SK-N-SH (cell line): ENCODE data around the gene SV2C. TPM values are rescaled to one million over a fixed set of nuclear protein-coding genes. Genes with fewer than 3 reads are reported as not detected.

Source experiments
- CTCF ChIA-PET: fragments of 300-600, 350-600 bp; formaldehyde crosslinking; extraction: SDS; loops from one replicate; lab custom pipeline; 2021; lab: Yijun Ruan, JAX
- POLR2A ChIA-PET: fragments of 350-600 bp; sonication (Branson Sonifier 250); formaldehyde crosslinking; extraction: SDS; loops from one replicate; lab custom pipeline; 2020; ENCODE audit warnings: antibody characterized with exemption, inconsistent platforms; lab: Yijun Ruan, JAX
- DNase-seq: peaks from one replicate; pipeline ENCODE4 v3.0.0; 2012
- H2AFZ ChIP-seq: fragments of 200-600 bp; sonication (generic); 2 replicates; pipeline ENCODE4 v1.8.1; 2016; ENCODE audit warnings: antibody characterized with exemption, mild to moderate bottlenecking, low read depth
- H3F3A ChIP-seq: fragments of 200-600 bp; sonication (generic); replicated peaks from 2 replicates; pipeline ENCODE3; 2016; ENCODE audit warnings: antibody characterized with exemption, mild to moderate bottlenecking; ENCODE audit not compliant: insufficient read depth
- H3K27ac ChIP-seq, 2 experiments: fragments of 200-500 bp in 1 of 2; fragments of 200-600 bp in 1 of 2; sonication (Bioruptor generic) in 1 of 2; sonication (generic), shearing (Covaris generic) in 1 of 2; 2 replicates each; pipeline versions ENCODE4 v1.5.1 to v1.6.1; 2014 to 2016; ENCODE audit warnings: low read depth in 2 of 2, inconsistent platforms in 1 of 2, low read length in 1 of 2, mild to moderate bottlenecking in 1 of 2, mixed read lengths in 1 of 2
- H3K27me3 ChIP-seq: fragments of 200-600 bp; sonication (generic), shearing (Covaris generic); 2 replicates; pipeline ENCODE4 v1.6.1; 2016; ENCODE audit warnings: mixed run types; ENCODE audit not compliant: insufficient read depth
- H3K36me3 ChIP-seq, 2 experiments: fragments of 200-500 bp in 1 of 2; fragments of 200-600 bp in 1 of 2; sonication (Bioruptor generic) in 1 of 2; sonication (generic) in 1 of 2; replicated peaks in 1 of 2; 2 replicates each; pipeline versions ENCODE3 to v1.5.1; 2014 to 2016; ENCODE audit warnings: low read length in 1 of 2, mild to moderate bottlenecking in 1 of 2; ENCODE audit not compliant: insufficient read depth in 2 of 2, control insufficient read depth in 1 of 2
- H3K4me1 ChIP-seq, 2 experiments: fragments of 200-500 bp in 1 of 2; fragments of 200-600 bp in 1 of 2; sonication (Bioruptor generic) in 1 of 2; sonication (generic), shearing (Covaris generic) in 1 of 2; 2 replicates each; pipeline versions ENCODE4 v1.5.1 to v1.6.1; 2014 to 2016; ENCODE audit warnings: low read depth in 1 of 2, low read length in 1 of 2, mixed run types in 1 of 2; ENCODE audit not compliant: insufficient read depth in 2 of 2, control insufficient read depth in 1 of 2
- H3K4me2 ChIP-seq: fragments of 200-600 bp; sonication (generic), shearing (Covaris generic); 2 replicates; pipeline ENCODE4 v1.6.1; 2017; ENCODE audit warnings: mixed run types
- H3K4me3 ChIP-seq, 2 experiments: fragments of 200-500 bp in 1 of 2; fragments of 200-600 bp in 1 of 2; sonication (Bioruptor generic) in 1 of 2; sonication (generic), shearing (Covaris generic) in 1 of 2; 2 replicates each; pipeline versions ENCODE4 v1.5.1 to v1.8.1; 2014 to 2016; ENCODE audit warnings: low read depth in 2 of 2, inconsistent platforms in 1 of 2, low read length in 1 of 2, mild to moderate bottlenecking in 1 of 2, mixed read lengths in 1 of 2, moderate library complexity in 1 of 2
- H3K79me2 ChIP-seq: fragments of 200-600 bp; sonication (generic); 2 replicates; pipeline ENCODE4 v1.8.1; 2017; ENCODE audit warnings: mild to moderate bottlenecking; ENCODE audit not compliant: insufficient read depth
- H3K9ac ChIP-seq: fragments of 200-600 bp; sonication (generic); 2 replicates; pipeline ENCODE4 v1.6.1; 2017; ENCODE audit warnings: mixed run types
- H3K9me2 ChIP-seq: fragments of 200-600 bp; sonication (generic); 2 replicates; pipeline ENCODE4 v1.6.1; 2017; ENCODE audit warnings: mixed run types
- H3K9me3 ChIP-seq: fragments of 200-600 bp; sonication (generic); 2 replicates; pipeline ENCODE4 v1.6.1; 2017; ENCODE audit warnings: mixed run types, mild to moderate bottlenecking, moderate library complexity
- H4K20me1 ChIP-seq: fragments of 200-600 bp; sonication (generic); 2 replicates; pipeline ENCODE4 v1.6.1; 2017; ENCODE audit warnings: mild to moderate bottlenecking, mixed run types; ENCODE audit not compliant: insufficient read depth
- FOSL2 ChIP-seq: IDR thresholded peaks from 2 replicates; pipeline ENCODE4 v1.4.0; 2012; ENCODE audit warnings: low read depth, mild to moderate bottlenecking, moderate library complexity, borderline replicate concordance
- FOXJ3 ChIP-seq: sonication (generic); formaldehyde crosslinking; IDR thresholded peaks from 2 replicates; pipeline ENCODE4 v1.5.1; 2020; ENCODE audit warnings: mild to moderate bottlenecking, missing genetic modification reagents
- GATA2 ChIP-seq: sonication (generic); formaldehyde crosslinking; IDR thresholded peaks from 2 replicates; pipeline ENCODE4 v1.5.0; 2020; ENCODE audit warnings: mild to moderate bottlenecking, missing genetic modification reagents
- IRF3 ChIP-seq: fragments of 150-350 bp; IDR thresholded peaks from 2 replicates; pipeline ENCODE4 v1.6.1; 2016; ENCODE audit warnings: mild to moderate bottlenecking, low read depth, low read length
- MAX ChIP-seq: IDR thresholded peaks from 2 replicates; pipeline ENCODE4 v1.4.0; 2012; ENCODE audit warnings: low read depth
- NFIC ChIP-seq: IDR thresholded peaks from 2 replicates; pipeline ENCODE4 v1.4.0; 2012; ENCODE audit warnings: borderline replicate concordance
- PBX3 ChIP-seq: IDR thresholded peaks from 2 replicates; pipeline ENCODE4; 2012
- REST ChIP-seq: IDR thresholded peaks from 2 replicates; pipeline ENCODE4 v1.6.1; 2012; ENCODE audit warnings: mild to moderate bottlenecking, low read depth, low read length, moderate library complexity
- RFX5 ChIP-seq: IDR thresholded peaks from 2 replicates; pipeline ENCODE4 v1.6.1; 2012; ENCODE audit warnings: mild to moderate bottlenecking, improper control_type of control experiment, low read length
- ZBTB33 ChIP-seq: IDR thresholded peaks from 2 replicates; pipeline ENCODE4 v1.4.0; 2012; ENCODE audit warnings: low read depth, borderline replicate concordance
- WGBS: methylation state at CpG from one replicate; pipeline ENCODE4 v1.1.6; 2017; ENCODE audit warnings: low lambda C conversion rate; 5-methylcytosine and 5-hydroxymethylcytosine counted together
- polyA plus RNA-seq, 3 experiments: library from polyadenylated mRNA; depleted of rRNA; stranded (reverse); fragments of >200 nt; gene quantifications; 2 replicates each; pipeline ENCODE4 v1.2.3, GENCODE V29; 2012

The SV2C gene
- polyA plus RNA-seq, 1 of the 3 experiments (the other 2 are of a cell fraction): 0.05 TPM

GRCh38 chr5:76223696-76224095 lies 140.5 kb downstream of the SV2C start:
- H3K9me3 ChIP-seq: no peaks in the 10 kb centered on the region
- no peaks in the 10 kb centered on the region for H4K20me1 ChIP-seq
- H2AFZ ChIP-seq: no peak overlapping the region
- POLR2A ChIA-PET: no interaction called here
- CTCF ChIA-PET: interaction anchor here (1.1 to 1.4 kb wide), 3 partner anchors 14 to 488 kb away, joined by 3 to 4 read pairs (median 3); no protein-coding TSS in a partner anchor
- no peak overlapping the region for H3K27ac ChIP-seq
- H3K9me2 ChIP-seq: no peaks in the 10 kb centered on the region
- TF ChIP-seq PBX3: no peak
- TF ChIP-seq ZBTB33: no peak
- TF ChIP-seq FOXJ3: no peak
- TF ChIP-seq FOSL2: no peak
- no peak for TF ChIP-seq MAX
- TF ChIP-seq NFIC: no peak
- TF ChIP-seq IRF3: no peak
- no peak for TF ChIP-seq RFX5
- no peak for TF ChIP-seq GATA2 (CRISPR knock-in tag)
- no peak for TF ChIP-seq REST
- TF ChIP-seq, all 33 proteins: peak for 0
- H3K79me2 ChIP-seq: no peaks in the 10 kb centered on the region
- no peak overlapping the region for H3K4me2 ChIP-seq
- no peaks in the 10 kb centered on the region for H3K36me3 ChIP-seq
- WGBS: 27% methylated on average over 2 of the region's 2 CpGs
- peaks cover 0 to 13% of the 10 kb centered on the region in 2 experiments; a peak in 1 of 4 replicates for H3K4me1 ChIP-seq
- no peak overlapping the region for H3K9ac ChIP-seq
- H3F3A ChIP-seq: no peaks in the 10 kb centered on the region
- no peak overlapping the region for H3K4me3 ChIP-seq
- no peaks in the 10 kb centered on the region for H3K27me3 ChIP-seq
- DNase-seq: no peak
